NCI-H526 treated with DMSO at 0.1 percent for 48 hours (cell line): ENCODE data around the gene PIP5K1B.
"Not testable (repeated sequence)": the region's sequence is repeated elsewhere in the genome, so short reads cannot be mapped to it uniquely, and the experiment has no call there.

Experiments used
- DNase-seq: peaks from one replicate; lab custom pipeline; 2025; lab: John Stamatoyannopoulos, UW

Gene PIP5K1B

DNA sequence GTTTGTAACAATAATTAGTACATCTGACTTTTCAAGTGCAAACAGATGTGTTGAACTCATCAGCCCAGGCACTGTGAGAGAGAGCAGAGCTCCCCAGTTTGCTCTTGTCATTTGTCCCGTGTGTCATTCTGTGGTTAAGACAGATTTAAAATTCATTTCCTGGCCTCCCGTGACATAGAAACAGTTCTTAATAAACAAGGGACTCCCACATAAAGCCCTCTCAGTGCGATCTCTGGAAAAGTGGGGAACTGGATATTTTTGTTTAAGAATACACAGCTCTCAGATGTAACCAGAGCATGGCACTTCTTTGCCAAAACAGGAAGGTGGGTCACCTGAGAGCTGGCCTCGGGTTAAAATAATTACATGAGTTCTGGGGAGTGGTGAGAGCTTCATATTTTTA, 250.3 kb downstream of the PIP5K1B start:
- DNase-seq = no peak

DNA sequence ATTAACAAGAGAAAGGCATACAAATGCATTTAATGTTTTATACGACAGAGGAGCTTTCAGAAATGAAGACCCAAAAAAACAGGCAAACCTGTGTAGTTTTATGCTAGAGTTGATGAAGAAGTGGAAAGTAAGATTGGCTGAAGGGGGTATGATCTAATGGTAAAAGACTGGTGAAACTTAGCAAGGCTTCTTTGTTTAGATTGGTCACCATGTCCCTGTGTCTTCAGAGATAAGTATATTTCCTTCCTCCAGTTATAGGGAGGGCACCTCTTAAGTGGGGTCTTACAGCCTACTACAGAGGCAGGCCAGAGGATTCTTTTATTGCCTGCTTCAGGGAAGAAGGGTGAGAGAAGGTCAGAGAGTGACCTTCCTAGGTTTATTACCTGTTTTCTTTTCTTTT, 252.4 kb downstream of the PIP5K1B start:
- no peak for DNase-seq

DNA sequence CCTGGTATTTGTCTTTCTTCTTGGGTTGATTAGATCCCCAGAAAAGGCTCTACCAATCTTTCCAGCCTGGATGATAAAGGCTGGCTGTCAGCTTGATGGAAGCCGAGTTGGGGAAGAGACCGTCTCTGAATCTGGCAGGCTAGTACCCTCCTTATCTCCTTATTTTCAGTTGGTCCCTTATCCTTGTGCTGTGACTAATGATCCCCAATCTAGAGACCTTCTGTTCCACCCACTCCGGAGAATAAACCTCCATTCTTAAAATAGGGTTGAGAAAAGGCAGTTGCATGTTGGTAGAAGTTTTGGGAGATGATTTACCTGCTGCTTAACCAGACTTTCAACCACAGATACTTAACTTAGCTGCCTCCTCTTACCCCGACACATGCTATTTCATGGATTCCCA, 256.5 kb downstream of the PIP5K1B start:
- DNase-seq = no peak

DNA sequence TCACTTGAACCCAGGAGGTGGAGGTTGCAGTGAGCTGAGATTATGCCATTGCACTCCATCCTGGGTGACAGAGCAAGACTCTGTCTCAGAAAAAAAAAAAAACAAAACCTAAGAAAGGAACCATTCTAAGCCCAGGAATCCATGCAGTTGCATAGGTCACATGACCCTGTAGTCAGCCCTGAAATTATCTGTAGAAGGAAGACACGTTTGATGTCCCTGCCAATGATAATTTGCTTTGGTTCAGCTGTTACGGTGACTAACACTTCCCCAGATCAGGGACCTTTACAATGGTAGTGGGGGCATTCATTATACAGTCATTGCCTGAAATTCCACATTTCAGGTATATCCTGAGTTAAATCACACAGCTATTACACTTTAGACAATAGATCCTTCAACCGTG, 258.4 kb downstream of the PIP5K1B start:
- no peak for DNase-seq

DNA sequence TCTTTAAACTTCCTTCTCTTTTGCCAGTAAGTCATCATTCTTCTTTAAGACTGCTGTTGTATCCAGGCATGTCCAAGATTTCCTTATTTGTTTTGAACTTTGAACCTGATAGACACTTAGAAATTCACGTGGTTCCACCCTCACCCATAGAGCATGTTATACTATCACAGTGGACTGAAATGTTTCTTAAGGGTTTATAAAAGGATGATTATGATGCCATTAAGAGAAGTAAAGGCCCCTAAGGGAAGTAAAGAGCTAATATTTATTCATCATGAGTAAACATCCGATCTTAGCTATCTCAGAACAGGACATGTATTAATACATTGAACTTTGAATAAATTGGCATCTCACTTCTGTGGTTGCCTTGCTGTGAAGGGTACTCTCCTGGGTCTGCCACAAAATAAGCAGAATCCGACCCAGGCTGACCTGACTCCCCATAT, 259.1 kb downstream of the PIP5K1B start:
- DNase-seq = no peak

DNA sequence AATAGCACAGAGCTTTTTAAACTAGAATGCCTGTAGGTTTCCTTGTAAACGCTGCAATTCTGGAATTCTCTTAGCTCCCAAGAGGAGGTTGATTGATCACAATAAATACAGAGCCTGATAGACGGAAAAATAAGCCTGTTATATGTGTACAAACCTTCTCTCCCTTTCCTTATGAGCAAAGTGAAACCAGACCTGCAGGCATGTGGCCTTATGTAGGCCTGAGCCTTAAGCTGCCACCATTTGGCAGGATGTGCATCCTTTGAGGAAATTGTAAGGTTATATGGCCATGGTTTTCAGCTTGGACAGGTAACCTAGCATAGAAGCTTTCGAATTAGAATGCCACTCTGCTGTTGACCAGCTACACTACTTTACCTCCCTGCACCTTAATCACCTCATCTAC, 259.7 kb downstream of the PIP5K1B start:
- DNase-seq = no peak

DNA sequence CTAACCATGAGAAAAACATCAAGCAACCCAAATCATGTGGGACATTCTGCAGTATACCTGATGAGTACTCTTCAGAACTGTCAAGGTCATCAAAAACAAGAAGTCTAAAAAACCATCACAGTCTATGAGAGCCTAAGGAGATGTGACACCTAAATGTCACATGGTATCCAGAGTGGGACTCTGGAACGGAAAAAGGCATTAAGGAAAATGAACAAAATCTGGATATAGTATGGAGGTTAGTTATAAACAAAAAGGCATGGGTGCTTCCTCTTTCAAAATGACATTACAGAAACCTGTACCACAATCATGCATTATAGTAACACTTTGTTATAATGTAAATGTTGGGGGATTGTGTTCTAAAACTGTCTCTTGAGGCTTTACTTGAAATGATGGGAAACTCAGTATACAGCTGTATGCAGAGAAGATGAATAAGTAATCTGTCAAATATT, 261.5 kb downstream of the PIP5K1B start:
- no peak for DNase-seq

DNA sequence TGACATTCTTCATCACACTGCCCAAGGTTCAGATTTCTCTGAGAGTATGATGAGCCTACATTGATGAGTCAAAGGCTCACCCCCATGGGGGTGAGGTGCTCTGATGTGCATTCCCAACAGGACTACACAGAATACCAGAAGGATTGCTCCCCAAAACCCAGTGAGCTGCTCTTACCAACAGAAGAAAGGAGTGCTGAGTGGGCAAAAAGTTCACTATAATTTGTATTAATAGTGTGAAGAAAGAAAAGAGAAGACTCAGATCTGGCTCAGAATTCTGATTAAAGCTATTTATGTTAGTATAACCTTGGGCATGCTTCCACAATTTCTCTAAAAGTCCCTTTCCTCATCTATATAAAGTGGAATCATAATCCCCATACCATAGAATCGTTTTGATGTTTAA, 262.8 kb downstream of the PIP5K1B start:
- DNase-seq = no peak

DNA sequence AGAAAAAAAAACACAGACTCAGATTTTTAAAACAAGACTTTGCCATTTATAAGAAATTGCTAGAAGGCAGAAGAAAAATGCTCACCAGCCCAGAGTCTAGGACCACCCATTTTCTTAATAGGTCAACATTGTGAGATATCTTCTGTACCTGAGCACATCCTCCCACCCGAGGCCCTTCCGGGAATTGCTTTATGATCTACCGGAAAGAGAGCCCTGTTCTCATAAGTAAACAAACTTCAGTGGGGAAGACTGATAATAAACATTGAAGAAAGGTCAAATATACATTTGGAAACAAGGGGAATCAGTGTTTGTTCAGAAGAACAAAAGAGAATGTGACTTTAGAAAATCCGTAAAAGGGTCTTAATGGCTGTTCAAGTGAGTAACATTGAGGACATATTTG, 264.5 kb downstream of the PIP5K1B start:
- no peak for DNase-seq

DNA sequence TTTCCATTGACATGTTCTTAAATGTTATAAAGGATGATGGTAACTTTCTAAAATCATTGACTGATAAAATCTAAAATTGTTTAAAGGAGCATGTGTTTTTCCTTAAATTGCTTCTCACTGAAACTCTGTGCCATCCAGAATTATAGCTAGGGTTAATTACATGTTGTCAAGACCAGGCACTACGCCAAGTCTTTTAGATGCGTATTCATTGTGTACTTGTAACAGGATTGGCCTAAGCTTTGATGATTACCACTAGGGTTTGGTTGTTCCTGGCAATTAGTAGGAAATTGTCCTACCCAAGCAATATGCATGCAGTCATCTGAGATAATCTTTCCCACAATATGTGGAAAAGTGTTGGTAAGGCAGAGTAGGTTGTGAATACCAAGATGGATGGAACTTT, 265.1 kb downstream of the PIP5K1B start:
- DNase-seq = no peak

DNA sequence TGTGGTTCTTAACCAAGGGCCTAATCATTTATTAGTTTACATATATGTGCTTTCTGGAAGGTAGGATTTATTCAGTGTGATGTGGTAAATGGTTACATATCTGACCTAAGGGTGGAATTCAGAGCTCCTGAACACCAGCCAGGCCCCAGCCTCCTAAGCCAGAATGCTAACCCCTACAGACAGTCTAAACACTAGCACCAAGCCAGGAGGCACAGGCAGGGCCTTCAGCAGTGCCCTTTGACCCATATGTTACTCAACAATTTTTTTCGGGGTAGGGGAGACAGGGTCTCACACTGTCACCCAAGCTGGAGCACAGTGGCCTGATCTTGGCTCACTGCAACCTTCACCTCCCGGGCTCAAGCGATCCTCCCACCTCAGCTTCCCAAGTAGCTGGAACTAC, 268.6 kb downstream of the PIP5K1B start:
- DNase-seq = no peak

DNA sequence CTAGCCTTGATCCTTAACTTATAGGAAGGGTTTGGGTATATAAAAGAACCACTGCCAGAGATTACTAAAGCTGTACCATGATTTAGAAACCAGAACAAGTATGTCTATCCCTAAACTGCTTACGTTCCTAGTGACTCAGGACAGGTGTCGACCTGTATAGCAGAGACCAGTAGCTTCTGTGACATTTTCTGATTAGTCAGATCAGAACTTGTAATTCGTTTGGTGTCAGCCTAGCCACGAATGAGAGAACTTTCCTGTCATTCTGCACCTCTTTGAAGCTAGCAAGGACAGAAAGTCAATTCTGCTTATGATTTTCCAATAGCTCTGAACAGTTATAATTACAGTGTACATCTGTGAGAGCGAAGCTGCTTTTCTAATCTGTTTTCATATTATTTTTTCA, 269.4 kb downstream of the PIP5K1B start:
- no peak for DNase-seq

DNA sequence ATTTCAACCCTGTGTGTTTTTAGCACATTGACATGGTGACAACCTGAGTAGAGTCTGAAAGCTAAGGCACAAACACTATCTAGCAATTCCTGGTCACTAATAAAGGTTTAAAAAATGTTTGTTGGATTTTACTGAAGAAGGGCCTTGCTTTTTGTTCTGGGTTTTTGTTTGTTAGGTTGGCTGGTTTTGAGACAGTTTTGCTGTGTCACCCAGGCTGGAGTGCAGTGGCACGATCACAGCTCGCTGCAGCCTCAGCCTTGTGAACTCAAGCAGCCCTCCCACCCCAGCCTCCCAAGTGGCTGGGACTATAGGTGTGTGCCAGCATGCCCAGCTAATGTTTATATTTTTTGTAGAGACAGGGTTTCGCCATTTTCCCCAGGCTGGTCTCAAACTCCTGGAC, 269.9 kb downstream of the PIP5K1B start:
- no peak for DNase-seq

DNA sequence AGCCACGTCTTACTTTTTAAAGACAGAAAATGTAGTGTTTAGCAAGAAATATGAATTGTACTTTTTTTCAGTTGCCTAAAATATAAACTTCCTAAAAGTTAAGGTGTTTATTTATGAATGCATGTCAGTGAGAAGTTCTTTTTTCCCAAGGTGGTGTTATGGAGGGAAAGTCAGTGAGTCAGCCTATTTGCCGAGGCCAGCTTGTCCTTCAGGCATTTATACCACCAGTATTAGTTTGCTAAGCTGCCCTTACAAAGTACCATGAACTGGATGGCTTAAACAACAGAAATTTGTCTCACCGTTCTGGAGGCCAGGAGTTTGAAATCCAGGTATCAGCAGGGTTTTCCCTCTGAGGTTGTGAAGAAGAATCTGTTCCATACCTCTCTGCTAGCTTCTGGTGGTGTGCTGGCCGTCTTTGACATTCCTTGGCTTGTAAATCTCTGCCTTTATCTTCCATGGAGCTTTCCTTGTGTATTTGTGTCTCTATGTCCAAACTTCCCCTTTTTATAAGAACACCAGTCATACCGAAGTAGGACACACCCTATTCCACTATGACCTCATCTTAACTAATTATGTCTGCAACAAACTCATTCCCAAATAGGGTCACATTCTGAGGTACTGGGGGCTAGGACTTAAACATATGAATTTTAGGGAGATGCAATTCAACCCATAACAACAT, 270.5 kb downstream of the PIP5K1B start:
- DNase-seq = no peak

DNA sequence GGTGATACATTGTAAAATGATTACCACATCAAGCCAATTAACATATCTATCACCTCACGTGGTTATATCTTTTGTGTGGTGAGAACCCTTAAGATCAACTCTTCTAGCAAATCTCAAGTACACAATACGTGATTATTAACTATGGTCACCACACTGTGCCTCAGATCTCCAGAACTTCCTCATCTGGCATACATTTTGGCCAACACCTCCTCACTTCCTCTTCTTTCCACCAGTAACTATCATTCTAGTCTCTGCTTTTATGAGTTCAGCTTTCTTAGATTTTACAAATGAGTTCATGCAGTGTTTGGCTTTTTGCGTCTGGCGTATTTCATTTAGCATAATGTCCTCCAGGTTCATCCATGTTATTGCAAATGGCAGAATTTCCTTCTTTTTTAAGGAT, 273.0 kb downstream of the PIP5K1B start:
- DNase-seq = no peak

DNA sequence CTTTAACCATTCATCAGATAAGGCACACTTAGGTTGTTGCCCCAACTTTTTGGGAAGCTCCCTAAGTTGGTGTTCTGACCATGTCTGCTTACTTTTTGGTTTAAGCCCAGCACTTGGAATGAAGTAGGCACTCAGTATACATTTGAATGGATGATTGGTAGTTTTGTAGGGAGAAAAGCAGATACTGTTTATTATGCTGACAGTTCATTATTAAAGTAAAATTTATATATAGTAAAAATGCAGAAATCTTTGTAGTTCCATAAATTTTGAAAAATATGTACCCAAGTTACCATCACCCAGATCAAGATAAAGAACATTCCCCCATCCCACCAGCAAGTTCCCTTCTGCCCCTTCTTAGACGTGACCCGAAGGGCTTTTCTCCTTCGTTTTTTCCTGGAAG, 273.5 kb downstream of the PIP5K1B start:
- no peak for DNase-seq

DNA sequence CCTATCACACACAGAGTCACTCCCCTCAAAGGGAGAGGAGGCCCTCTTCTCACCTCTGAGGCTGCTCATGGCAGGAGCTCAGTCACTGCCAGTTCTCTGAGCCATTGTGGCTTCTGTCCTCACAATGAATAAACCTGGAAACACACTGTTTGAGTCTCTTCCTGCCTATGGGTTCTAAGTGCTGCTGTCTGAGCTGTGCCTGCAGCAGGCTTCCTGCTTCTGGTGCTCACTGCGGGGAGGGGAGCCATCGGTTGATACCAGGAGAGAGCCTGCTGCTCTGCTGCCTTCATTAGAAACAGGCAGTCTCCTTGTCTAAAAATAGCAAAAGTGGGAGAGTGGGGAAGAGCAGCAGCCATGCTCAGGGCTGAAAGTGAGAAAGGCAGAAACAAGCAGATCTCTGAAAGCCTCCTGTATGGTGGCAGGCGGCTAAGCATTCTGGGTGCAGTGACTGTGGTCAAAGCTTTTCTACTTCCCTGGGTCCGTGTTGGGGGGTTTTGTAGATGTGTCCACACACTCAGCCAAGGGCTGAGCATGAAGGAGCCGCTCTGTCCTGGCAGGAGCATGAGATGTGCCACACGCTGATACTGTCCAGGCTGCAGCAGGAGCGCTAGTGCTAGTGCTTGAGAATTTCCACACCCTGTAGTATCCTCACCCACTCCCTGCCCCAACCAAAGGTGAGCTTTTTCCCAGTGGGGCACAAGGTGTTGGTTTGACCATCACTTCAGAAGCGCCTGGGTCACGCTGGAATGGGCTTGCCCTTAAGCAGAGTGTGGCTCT, 274.7 kb downstream of the PIP5K1B start:
- DNase-seq = no peak

DNA sequence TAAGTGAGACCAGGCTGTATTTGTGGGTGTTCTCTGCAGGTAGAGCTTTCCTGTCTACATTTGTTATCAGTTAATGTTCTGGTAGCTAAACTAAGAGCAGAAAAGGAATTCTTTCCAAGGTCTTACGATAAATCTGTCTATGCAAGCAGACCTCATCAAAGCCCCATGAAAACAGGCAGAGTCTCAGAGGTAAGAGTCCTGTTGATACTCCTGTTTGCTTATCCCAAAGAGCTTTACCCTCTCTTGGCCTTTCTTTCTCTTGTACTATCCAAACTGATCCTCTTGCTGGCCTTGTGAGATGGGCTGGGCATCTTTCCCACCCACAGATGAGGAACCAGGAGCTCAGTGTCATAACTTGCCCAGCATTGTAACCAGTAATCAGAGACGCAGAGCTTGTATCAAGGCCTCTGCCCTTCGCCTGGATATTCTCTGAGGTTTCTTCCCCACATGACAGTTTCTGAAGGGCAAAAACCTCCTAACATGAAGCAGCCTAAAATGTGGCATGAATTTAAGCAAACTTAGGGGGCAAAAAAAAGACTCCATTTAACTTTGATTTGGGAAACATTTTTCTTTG, 275.4 kb downstream of the PIP5K1B start:
- no peak for DNase-seq

DNA sequence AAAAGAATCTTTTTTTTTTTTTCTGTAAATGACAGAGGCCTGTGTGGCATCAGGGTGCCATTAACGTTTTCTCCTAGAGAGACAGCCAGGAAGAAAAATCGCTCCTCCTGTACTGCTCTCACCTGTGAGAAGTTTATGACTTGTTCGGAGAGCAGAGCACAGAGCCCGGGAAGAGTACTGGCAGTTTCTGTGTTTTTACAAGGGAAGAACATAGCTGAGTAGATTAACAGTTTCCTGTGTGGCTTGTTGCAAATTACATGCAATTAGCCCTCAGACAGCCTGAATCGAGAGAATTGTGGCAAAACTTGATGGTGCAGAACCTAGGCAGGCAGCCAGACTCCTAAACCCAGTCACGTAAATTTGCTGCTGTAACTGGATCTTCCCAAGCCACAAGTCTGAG, 276.7 kb downstream of the PIP5K1B start:
- DNase-seq = no peak

DNA sequence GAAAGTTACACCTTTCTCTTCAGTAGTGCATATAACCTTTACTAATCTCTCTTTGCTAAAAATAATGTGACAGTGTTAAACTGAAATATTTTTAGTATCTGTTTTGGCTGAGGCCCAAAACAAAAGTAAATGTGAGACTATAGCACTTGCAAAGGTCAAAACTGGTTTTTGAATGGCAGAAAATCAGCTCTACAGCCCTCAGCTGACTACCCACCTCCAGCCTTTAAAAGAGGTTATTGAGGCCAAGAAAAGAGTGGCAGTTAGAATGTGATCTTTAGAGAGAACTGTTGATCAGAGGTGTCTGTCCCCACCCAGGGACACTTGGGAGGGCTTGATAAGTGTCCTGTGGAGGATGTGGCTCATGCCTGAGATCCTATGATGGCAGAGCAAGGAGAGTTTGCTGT, 278.0 kb downstream of the PIP5K1B start:
- no peak for DNase-seq

DNA sequence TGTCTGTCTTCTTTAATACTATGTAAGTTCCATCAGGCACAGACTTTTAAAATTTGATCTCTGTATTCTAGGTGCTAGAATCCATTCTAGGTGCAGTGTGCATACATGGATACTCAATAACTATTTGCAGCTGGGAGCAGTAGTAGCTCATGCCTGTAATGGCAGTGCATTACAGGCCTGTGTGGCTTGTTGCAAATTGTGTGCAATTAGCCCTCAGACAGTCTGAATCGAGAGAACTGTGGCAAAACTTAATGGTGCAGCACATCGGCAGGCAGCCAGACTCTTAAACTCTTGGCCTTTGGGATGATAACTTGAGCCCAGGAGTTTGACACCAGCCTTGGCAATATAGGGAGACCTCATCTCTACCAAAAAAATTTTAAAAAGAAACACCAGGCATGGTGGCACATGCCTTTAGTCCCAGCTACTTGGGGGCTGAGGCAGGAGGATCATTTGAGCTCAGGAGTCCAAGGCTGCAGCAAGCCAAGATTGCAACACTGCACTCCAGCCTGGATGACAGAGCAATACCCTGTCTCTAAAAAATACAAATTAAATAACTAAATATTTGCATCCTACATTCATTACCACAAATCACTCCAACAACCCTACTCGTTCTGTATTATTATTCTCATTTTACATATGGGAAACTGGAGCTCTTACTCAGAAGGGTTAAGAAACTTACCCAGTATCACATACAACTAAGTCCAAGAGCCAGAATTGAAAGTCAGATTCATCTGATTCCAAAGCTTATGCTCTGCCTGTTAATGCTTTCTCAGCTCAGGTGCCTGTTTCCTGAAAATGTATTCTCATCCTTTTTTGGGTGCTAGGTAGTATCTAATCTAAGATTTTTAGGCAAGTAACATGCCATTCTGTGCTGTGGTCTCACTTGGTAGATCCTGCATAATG, 278.7 kb downstream of the PIP5K1B start:
- DNase-seq = no peak

DNA sequence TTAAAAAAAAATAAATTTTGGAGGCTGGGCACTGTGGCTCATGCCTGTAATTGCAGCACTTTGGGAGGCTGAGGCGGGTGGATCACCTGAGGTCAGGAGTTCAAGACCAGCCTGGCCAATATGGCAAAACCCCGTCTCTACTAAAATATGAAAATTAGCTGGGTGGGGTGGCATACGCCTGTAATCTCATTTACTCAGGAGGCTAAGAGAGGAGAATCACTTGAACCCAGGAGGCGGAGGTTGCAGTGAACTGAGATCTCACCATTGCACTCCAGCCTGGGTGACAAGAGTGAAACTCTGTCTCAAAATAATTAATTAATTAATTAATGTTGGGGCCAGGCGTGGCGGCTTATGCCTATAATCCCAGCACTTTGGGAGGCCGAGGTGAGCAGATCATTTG, 281.9 kb downstream of the PIP5K1B start:
- DNase-seq = not testable (repeated sequence)
